HepG2 (cell line): Measurements from ENCODE around the gene PPP4C. TPM values are rescaled to one million over a fixed set of nuclear protein-coding genes. Genes with fewer than 3 reads are reported as not detected.

Experiments used
- BORCS8-MEF2B ChIP-seq: sonication (generic); formaldehyde crosslinking; IDR thresholded peaks from 2 replicates; pipeline ENCODE4 v1.8.0; 2022; ENCODE audit warnings: mild to moderate bottlenecking, missing genetic modification reagents
- CBFB ChIP-seq: sonication (generic); formaldehyde crosslinking; IDR thresholded peaks from 2 replicates; pipeline ENCODE4 v1.4.0; 2020; ENCODE audit warnings: missing genetic modification reagents
- EZH2 ChIP-seq: conservative IDR thresholded peaks from 2 replicates; pipeline ENCODE4 v1.6.1; 2012; ENCODE audit warnings: mild to moderate bottlenecking, low read depth, low read length, moderate library complexity
- FOXA1 ChIP-seq, 2 experiments: fragments of 450-650 bp in 1 of 2; sonication (generic) in 1 of 2; formaldehyde crosslinking in 1 of 2; IDR thresholded peaks; 2 replicates each; pipeline versions ENCODE4 v1.4.0 to v1.6.1; 2016 to 2020; ENCODE audit warnings: missing genetic modification reagents in 1 of 2
- HOXA5 ChIP-seq: sonication (generic); formaldehyde crosslinking; IDR thresholded peaks from 2 replicates; pipeline ENCODE4 v1.4.0; 2020; ENCODE audit warnings: missing genetic modification reagents
- KLF16 ChIP-seq, 2 experiments: sonication (generic) in 1 of 2; formaldehyde crosslinking in 1 of 2; IDR thresholded peaks; 2 replicates each; pipeline versions ENCODE4 v1.6.1 to v1.8.0; 2016 to 2023; ENCODE audit warnings: missing genetic modification reagents in 2 of 2, missing compliant biosample characterization in 1 of 2
- RBM22 ChIP-seq: fragments of 200-400 bp; formaldehyde crosslinking; optimal IDR thresholded peaks from 2 replicates; pipeline ENCODE3; 2017; ENCODE audit warnings: mild to moderate bottlenecking, low read length, moderate library complexity
- RXRA ChIP-seq: sonication (generic); formaldehyde crosslinking; IDR thresholded peaks from 2 replicates; pipeline ENCODE4 v1.5.1; 2020; ENCODE audit warnings: missing genetic modification reagents
- SAP130 ChIP-seq: IDR thresholded peaks from 2 replicates; pipeline ENCODE4 v1.6.1; 2016; ENCODE audit warnings: low read depth
- SRF ChIP-seq: IDR thresholded peaks from 2 replicates; pipeline ENCODE4 v1.6.1; 2011; ENCODE audit warnings: mild to moderate bottlenecking, low read depth, low read length, moderate library complexity
- TAF1 ChIP-seq: sonication (generic); formaldehyde crosslinking; IDR thresholded peaks from 2 replicates; pipeline ENCODE4 v1.4.0; 2020; ENCODE audit warnings: missing genetic modification reagents
- TP53 ChIP-seq: sonication (generic); formaldehyde crosslinking; conservative IDR thresholded peaks from 2 replicates; pipeline ENCODE4 v1.4.0; 2020; ENCODE audit warnings: missing genetic modification reagents
- WIZ ChIP-seq: sonication (generic); formaldehyde crosslinking; IDR thresholded peaks from 2 replicates; pipeline ENCODE4 v1.5.1; 2020; ENCODE audit warnings: mild to moderate bottlenecking, missing genetic modification reagents
- ZNF10 ChIP-seq: sonication (generic); formaldehyde crosslinking; IDR thresholded peaks from 2 replicates; pipeline ENCODE4 v1.4.0; 2020; ENCODE audit warnings: mild to moderate bottlenecking, low read depth, missing genetic modification reagents, borderline replicate concordance
- ZNF136 ChIP-seq: sonication (generic); formaldehyde crosslinking; IDR thresholded peaks from 2 replicates; pipeline ENCODE4 v1.8.1; 2022; ENCODE audit warnings: low read depth, mild to moderate bottlenecking, moderate library complexity, missing genetic modification reagents
- ZNF232 ChIP-seq: sonication (generic); formaldehyde crosslinking; IDR thresholded peaks from 2 replicates; pipeline ENCODE4 v1.4.0; 2020; ENCODE audit warnings: missing genetic modification reagents, borderline replicate concordance
- ZNF276 ChIP-seq: sonication (generic); formaldehyde crosslinking; IDR thresholded peaks from 2 replicates; pipeline ENCODE4 v1.4.0; 2020; ENCODE audit warnings: mild to moderate bottlenecking, low read depth, missing genetic modification reagents
- ZNF432 ChIP-seq: sonication (generic); formaldehyde crosslinking; IDR thresholded peaks from 2 replicates; pipeline ENCODE4 v1.5.0; 2020; ENCODE audit warnings: missing genetic modification reagents, mild to moderate bottlenecking, borderline replicate concordance
- ZNF691 ChIP-seq: sonication (generic); formaldehyde crosslinking; IDR thresholded peaks from 2 replicates; pipeline ENCODE4 v1.4.0; 2020; ENCODE audit warnings: missing genetic modification reagents, low read depth, mild to moderate bottlenecking, borderline replicate concordance
- ZNF782 ChIP-seq: sonication (generic); formaldehyde crosslinking; IDR thresholded peaks from 2 replicates; pipeline ENCODE4 v1.4.0; 2020; ENCODE audit warnings: missing genetic modification reagents, mild to moderate bottlenecking, borderline replicate concordance
- polyA plus RNA-seq, 8 experiments: library from polyadenylated mRNA; depleted of rRNA in 3 of 8; stranded (reverse) in 7 of 8; unstranded in 1 of 8; fragments of >200 nt; fragmentation: Illumina TruSeq in 4 of 8; extraction: Trizol in 4 of 8; gene quantifications; 2 replicates each; pipeline versions ENCODE4 v1.2.1 to v1.2.3, GENCODE V29; 2011 to 2016; ENCODE audit warnings: low read depth in 4 of 8, missing spikeins in 1 of 8, mixed read lengths in 1 of 8; ENCODE audit not compliant: insufficient read depth in 1 of 8
- total RNA-seq, 5 experiments: library from RNA; depleted of rRNA; stranded (reverse); fragments of >200 nt; fragmentation: Illumina TruSeq; extraction: Trizol; gene quantifications; 2 replicates each; pipeline ENCODE4 v1.2.3, GENCODE V29; 2016; ENCODE audit warnings: low read depth in 1 of 5
- TF ChIP-seq, protein P1 (sequence below): sonication (generic); formaldehyde crosslinking; IDR thresholded peaks from 2 replicates; pipeline ENCODE4 v1.4.0; 2020; ENCODE audit warnings: low read depth, mild to moderate bottlenecking, missing genetic modification reagents
- TF ChIP-seq, protein P2 (sequence below): sonication (generic); formaldehyde crosslinking; IDR thresholded peaks from 2 replicates; pipeline ENCODE4 v1.5.1; 2020; ENCODE audit warnings: mild to moderate bottlenecking, missing genetic modification reagents
- TF ChIP-seq, protein P3 (sequence below): IDR thresholded peaks from 2 replicates; pipeline ENCODE4 v1.6.1; 2018; ENCODE audit warnings: missing genetic modification reagents

Gene PPP4C
- total and polyA plus RNA-seq, 2 of the 13 experiments (the other 11 are each of a cell fraction or from before 2014, with no cell fraction given): 176 to 220 TPM

- TF ChIP-seq, protein P1, sequence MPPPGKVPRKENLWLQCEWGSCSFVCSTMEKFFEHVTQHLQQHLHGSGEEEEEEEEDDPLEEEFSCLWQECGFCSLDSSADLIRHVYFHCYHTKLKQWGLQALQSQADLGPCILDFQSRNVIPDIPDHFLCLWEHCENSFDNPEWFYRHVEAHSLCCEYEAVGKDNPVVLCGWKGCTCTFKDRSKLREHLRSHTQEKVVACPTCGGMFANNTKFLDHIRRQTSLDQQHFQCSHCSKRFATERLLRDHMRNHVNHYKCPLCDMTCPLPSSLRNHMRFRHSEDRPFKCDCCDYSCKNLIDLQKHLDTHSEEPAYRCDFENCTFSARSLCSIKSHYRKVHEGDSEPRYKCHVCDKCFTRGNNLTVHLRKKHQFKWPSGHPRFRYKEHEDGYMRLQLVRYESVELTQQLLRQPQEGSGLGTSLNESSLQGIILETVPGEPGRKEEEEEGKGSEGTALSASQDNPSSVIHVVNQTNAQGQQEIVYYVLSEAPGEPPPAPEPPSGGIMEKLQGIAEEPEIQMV (CRISPR knock-in tag): no peak
- no peak for TF ChIP-seq ZNF232 (CRISPR knock-in tag)
- no peak for TF ChIP-seq RBM22
- TF ChIP-seq ZNF691 (CRISPR knock-in tag): no peak
- no peak for TF ChIP-seq ZNF136 (CRISPR knock-in tag)
- TF ChIP-seq FOXA1 (IDR thresholded peaks at IDR 0.05): no peak
- no peak for TF ChIP-seq FOXA1 (CRISPR knock-in tag; IDR thresholded peaks at IDR 0.05)
- TF ChIP-seq, protein P2, sequence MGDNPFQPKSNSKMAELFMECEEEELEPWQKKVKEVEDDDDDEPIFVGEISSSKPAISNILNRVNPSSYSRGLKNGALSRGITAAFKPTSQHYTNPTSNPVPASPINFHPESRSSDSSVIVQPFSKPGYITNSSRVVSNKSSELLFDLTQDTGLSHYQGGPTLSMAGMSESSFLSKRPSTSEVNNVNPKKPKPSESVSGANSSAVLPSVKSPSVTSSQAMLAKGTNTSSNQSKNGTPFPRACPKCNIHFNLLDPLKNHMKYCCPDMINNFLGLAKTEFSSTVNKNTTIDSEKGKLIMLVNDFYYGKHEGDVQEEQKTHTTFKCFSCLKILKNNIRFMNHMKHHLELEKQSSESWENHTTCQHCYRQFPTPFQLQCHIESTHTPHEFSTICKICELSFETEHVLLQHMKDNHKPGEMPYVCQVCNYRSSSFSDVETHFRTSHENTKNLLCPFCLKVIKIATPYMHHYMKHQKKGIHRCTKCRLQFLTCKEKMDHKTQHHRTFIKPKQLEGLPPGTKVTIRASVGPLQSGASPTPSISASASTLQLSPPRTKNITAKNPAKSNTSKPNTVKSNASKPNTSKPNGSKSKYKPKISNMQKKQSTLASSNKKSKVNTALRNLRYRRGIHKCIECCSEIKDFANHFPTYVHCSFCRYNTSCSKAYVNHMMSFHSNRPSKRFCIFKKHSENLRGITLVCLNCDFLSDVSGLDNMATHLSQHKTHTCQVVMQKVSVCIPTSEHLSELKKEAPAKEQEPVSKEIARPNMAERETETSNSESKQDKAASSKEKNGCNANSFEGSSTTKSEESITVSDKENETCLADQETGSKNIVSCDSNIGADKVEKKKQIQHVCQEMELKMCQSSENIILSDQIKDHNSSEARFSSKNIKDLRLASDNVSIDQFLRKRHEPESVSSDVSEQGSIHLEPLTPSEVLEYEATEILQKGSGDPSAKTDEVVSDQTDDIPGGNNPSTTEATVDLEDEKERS (CRISPR knock-in tag): no peak
- no peak for TF ChIP-seq ZNF10 (CRISPR knock-in tag)
- no peak for TF ChIP-seq CBFB
- TF ChIP-seq SRF: no peak
- TF ChIP-seq TAF1 (CRISPR knock-in tag): no peak
- TF ChIP-seq RXRA (CRISPR knock-in tag): no peak
- no peak for TF ChIP-seq HOXA5 (CRISPR knock-in tag)
- no peak for TF ChIP-seq EZH2
- no peak for TF ChIP-seq WIZ (CRISPR knock-in tag)
- TF ChIP-seq BORCS8-MEF2B: no peak
- 0 out of 4 replicates have a peak, but pooled peaks of 1 of the 2 experiments have one; percentile 46 for TF ChIP-seq KLF16 (CRISPR knock-in tag; IDR thresholded peaks at IDR 0.05)
- no peak for TF ChIP-seq ZNF276
- TF ChIP-seq, protein P3, sequence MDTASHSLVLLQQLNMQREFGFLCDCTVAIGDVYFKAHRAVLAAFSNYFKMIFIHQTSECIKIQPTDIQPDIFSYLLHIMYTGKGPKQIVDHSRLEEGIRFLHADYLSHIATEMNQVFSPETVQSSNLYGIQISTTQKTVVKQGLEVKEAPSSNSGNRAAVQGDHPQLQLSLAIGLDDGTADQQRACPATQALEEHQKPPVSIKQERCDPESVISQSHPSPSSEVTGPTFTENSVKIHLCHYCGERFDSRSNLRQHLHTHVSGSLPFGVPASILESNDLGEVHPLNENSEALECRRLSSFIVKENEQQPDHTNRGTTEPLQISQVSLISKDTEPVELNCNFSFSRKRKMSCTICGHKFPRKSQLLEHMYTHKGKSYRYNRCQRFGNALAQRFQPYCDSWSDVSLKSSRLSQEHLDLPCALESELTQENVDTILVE: no peak
- TF ChIP-seq ZNF432 (CRISPR knock-in tag): no peak
- peak; percentile 2; the same call in 1 of the 2 replicates for TF ChIP-seq SAP130 (CRISPR knock-in tag)
- TF ChIP-seq TP53 (CRISPR knock-in tag): no peak
- TF ChIP-seq ZNF782 (CRISPR knock-in tag): no peak
These were observed 46.9 kb downstream of the PPP4C start (continued) for GRCh38 chr16:30122604-30123160.
